ENCODE results near the gene SUCO. TPM values are rescaled to one million over a fixed set of nuclear protein-coding genes. Genes with fewer than 3 reads are reported as not detected.

Gene SUCO
- total RNA-seq, 2 donors from 2014 or later = 39.5 to 84.9 TPM

DNA sequence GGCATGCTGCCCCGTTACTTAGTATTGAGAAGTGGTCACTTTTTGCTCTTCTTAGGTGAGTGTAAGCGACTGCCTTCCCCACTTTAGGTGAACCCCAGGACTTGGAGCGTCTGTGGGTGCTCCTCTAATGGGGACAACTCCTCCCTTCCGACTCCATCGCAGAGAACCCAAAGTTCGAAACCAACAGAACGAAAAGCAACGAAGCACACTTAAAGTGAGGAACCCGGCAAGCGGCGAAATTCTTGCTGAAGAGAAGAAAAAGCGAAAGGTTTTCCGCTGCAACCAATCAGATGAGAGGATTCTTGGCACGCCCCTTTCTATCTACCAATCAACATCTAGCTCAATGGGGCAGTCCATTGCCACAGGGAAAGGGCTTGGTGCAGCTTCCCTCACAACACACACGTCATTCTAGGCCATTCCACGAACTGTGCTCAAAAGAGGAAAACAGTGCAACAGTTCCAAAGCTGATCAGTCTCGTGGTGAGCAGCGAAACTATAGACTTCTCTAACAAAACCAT lies 709 bp upstream of the SUCO start:
- Histone ChIP-seq H3K27me3 (replicated peaks; ENCODE audit: insufficient read depth) (no peaks in the 10 kb centered on the region), H3K27ac (peak overlapping the region; percentile 98 to 99), H3K4me3 (peak overlapping the region; percentile 86 to 94), H3K4me1 (replicated peaks) (no peaks in the 10 kb centered on the region), H3K9me3 (no peaks in the 10 kb centered on the region), H3K36me3 (no peaks in the 10 kb centered on the region)
- intact Hi-C loops (cut with DNase I) = loop anchor here (5.0 to 10.0 kb wide), 2 partner anchors 80 to 943 kb away; partner anchors contain the start of gene PRDX6
- under 1% methylated on average over 18 of the region's 18 CpGs for WGBS
- peak; percentile 96 for DNase-seq (ENCODE audit: low spot score)
- TF ChIP-seq POLR2AphosphoS5 (IDR thresholded peaks at IDR 0.05) = peak; percentile 80
- TF ChIP-seq, protein P1, sequence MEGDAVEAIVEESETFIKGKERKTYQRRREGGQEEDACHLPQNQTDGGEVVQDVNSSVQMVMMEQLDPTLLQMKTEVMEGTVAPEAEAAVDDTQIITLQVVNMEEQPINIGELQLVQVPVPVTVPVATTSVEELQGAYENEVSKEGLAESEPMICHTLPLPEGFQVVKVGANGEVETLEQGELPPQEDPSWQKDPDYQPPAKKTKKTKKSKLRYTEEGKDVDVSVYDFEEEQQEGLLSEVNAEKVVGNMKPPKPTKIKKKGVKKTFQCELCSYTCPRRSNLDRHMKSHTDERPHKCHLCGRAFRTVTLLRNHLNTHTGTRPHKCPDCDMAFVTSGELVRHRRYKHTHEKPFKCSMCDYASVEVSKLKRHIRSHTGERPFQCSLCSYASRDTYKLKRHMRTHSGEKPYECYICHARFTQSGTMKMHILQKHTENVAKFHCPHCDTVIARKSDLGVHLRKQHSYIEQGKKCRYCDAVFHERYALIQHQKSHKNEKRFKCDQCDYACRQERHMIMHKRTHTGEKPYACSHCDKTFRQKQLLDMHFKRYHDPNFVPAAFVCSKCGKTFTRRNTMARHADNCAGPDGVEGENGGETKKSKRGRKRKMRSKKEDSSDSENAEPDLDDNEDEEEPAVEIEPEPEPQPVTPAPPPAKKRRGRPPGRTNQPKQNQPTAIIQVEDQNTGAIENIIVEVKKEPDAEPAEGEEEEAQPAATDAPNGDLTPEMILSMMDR (IDR thresholded peaks at IDR 0.05) = peak in 2 of 4 experiments; percentile 8 to 12
- TF ChIP-seq POLR2A (IDR thresholded peaks at IDR 0.05) = peak; percentile 79

DNA sequence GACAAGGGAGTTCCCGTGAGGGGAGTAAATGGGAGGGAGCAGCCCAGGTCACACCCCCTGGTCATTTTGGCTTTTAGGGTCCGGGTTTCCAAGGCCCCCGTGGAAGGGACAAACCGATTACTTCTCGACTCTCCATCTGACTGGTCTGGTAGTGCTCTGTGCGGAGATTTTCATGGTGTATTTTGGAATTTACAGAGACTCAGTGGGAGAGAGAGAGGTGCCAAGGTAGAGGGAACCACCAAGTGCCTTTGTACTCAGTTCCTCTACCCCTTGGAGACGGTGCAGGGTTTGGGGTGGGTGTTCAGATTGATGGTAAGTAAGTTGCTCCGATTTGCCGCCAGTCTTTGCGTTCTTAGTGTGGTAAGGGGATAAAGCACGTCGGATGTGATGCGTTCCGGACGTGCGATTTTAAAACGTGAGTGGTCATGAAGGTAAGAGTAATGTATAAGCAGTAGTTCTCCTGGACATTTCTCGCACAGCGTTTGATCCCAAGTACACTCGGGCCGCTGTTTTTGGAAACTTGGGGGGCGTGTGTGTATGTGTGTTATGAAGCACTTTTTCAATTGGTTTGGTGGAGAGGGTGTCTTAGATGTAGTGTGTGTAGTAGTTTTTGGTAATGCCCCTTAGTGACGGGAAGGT lies 682 bp downstream of the SUCO start:
- TF ChIP-seq POLR2A (IDR thresholded peaks at IDR 0.05) (no peak), POLR2AphosphoS5 (IDR thresholded peaks at IDR 0.05) (no peak)
- TF ChIP-seq, protein P1 (IDR thresholded peaks at IDR 0.05) = no peak
- Histone ChIP-seq H3K36me3 (no peaks in the 10 kb centered on the region), H3K27ac (peak overlapping the region; percentile 98 to 99), H3K4me1 (replicated peaks) (no peaks in the 10 kb centered on the region), H3K27me3 (replicated peaks; ENCODE audit: insufficient read depth) (no peaks in the 10 kb centered on the region), H3K9me3 (no peaks in the 10 kb centered on the region), H3K4me3 (peak overlapping the region; percentile 86 to 94)
- DNase-seq (ENCODE audit: low spot score) = peak; percentile 44
- intact Hi-C loops (cut with DNase I) = loop anchor here (5.0 to 10.0 kb wide), 2 partner anchors 81 to 941 kb away; partner anchors contain the start of gene PRDX6
- WGBS = under 1% methylated on average over 23 of the region's 23 CpGs

DNA sequence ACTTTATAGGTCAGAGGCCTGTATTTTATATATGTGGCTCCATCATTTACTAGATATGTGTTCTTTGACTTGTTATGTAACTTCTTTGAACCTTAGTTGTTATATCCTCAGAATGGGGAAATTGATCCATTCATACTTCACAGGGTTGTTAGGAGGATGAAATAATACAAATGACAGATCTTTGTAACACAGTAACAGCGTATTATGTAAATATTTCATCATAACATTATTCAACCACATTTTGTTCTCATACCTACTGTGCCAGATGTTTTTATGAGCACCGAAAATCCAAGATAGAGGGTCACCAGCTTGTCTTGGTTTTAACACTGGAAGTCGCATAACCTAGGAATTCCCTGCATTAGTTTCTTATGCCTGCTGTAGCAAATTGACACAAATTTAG lies 3.3 kb downstream of the SUCO start:
- 64% methylated on average over 3 of the region's 3 CpGs for WGBS
- H3K27me3 ChIP-seq (replicated peaks; ENCODE audit: insufficient read depth) = no peaks in the 10 kb centered on the region
- intact Hi-C loops (cut with DNase I) = loop anchor here (10.0 kb wide), 1 partner anchor 939 kb away; the partner anchor contains the start of gene PRDX6
- TF ChIP-seq POLR2AphosphoS5 (IDR thresholded peaks at IDR 0.05) (no peak), POLR2A (IDR thresholded peaks at IDR 0.05) (no peak)
- TF ChIP-seq, protein P1 (IDR thresholded peaks at IDR 0.05) = no peak
- H3K27ac ChIP-seq = no peak overlapping the region
- H3K9me3 ChIP-seq = no peaks in the 10 kb centered on the region
- H3K4me3 ChIP-seq = no peak overlapping the region
- H3K36me3 ChIP-seq = no peaks in the 10 kb centered on the region
- no peaks in the 10 kb centered on the region for H3K4me1 ChIP-seq (replicated peaks)
- no peak for DNase-seq (ENCODE audit: low spot score)

DNA sequence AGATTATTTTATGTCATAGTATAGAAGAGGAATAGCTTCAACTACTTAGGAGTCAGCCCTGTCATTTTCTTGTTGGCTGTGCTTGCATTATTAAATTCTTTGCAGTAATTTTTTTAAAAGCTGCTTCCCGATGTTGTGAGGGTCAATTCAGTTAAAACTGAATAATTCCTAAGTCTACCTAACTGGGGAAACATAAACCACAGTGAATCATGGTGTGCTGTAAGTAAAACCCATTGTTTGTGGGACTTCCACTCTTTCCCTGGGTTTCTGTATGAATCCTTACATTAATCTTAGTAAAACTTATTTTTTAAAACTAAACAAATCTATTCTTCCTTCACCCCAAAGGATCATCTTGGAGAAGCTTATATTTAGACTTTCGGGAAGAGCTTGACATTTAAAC lies 4.4 kb downstream of the SUCO start:
- WGBS = 61% methylated on average over 2 of the region's 2 CpGs
- Histone ChIP-seq H3K4me3 (no peak overlapping the region), H3K4me1 (replicated peaks) (no peaks in the 10 kb centered on the region), H3K27ac (no peak overlapping the region), H3K9me3 (no peaks in the 10 kb centered on the region), H3K27me3 (replicated peaks; ENCODE audit: insufficient read depth) (no peaks in the 10 kb centered on the region), H3K36me3 (no peaks in the 10 kb centered on the region)
- DNase-seq (ENCODE audit: low spot score) = no peak
- intact Hi-C loops (cut with DNase I) = loop anchor here (10.0 kb wide), 1 partner anchor 937 kb away; the partner anchor contains the start of gene PRDX6
- TF ChIP-seq POLR2AphosphoS5 (IDR thresholded peaks at IDR 0.05) (no peak), POLR2A (IDR thresholded peaks at IDR 0.05) (no peak)
- TF ChIP-seq, protein P1 (IDR thresholded peaks at IDR 0.05) = no peak
